HK-2 (cell line): Measurements from ENCODE around the gene VPS13D.

Source experiments
- DNase-seq: peaks from one replicate; pipeline ENCODE4 v3.0.0-alpha.2; 2018; ENCODE audit not compliant: unreplicated experiment

Gene VPS13D

DNA sequence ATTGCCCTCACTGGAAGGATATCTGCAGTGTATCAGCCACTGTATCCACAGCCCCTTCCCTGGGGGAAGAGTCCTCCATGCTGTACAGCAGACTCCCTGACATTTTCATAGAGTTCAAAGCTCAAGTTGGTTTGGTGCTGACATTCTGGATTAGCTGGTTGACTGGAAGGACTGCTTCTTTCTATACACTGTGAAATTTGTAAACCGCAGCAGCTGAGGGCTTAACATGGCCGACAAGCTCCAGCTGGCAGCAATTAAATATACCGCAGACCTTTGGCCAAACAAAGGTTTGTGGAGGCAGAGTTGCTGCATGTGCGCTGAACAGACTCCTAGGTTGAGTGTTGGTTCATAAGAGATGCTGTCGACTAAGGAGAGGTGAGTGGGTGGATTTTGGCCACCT lies 261.8 kb downstream of the VPS13D start:
- no peak for DNase-seq

DNA sequence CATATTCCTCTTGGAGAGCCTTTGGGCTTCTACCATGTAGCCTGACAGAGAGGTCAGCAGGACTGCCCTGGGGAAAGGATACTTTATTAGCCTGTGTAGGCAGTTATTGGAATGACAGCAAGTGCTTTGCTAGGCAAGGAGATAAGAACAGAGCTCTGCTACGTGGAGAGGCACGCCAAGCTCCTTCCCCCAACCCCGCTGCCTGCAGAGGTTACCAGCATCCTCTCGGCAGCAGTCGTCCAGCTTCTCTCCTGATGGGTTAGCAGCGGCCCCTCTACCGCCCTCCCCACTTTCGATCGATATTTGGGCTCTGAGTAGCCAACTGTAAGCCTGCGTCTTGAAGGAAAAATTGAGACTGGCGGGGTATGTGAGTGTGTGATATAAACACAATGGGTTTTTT lies 265.9 kb downstream of the VPS13D start:
- no peak for DNase-seq

DNA sequence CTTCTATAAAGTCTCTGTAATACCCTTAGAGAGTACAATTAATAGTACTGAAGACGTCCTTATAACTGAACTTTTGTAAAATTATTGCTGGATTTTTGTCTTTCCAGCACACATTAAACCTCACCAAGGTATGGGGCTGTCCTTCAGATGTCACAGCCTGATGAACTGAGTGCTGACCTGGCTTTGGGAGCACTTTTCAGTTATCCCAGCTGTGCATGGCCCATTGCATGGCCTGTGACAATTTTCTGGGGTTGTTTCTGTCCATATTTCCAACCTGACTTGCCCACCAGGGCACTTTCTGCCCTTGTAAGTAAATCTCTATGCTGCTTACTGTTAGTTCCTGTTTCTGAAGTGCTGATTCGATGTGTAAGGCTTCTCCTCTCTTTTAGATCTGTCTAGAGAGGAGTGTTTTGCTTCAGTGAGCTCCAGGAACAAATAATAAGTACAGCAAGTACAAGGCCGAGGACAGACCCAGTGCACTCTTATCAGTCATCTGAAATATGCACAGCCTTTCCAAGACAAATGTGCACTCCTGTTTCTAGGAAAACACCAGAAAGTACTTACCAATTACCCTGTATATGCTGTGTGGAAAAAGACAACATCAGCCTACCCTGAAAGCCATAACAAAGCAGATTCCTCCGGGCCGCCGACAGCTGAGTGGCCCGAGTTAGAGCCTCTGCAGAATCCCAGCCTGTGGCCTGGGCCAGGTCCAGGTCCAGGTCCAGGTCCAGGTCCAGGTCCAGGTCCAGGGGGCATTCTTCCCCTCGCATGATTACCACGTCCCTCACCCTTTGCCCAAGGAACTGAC lies 266.5 kb downstream of the VPS13D start:
- DNase-seq = no peak

DNA sequence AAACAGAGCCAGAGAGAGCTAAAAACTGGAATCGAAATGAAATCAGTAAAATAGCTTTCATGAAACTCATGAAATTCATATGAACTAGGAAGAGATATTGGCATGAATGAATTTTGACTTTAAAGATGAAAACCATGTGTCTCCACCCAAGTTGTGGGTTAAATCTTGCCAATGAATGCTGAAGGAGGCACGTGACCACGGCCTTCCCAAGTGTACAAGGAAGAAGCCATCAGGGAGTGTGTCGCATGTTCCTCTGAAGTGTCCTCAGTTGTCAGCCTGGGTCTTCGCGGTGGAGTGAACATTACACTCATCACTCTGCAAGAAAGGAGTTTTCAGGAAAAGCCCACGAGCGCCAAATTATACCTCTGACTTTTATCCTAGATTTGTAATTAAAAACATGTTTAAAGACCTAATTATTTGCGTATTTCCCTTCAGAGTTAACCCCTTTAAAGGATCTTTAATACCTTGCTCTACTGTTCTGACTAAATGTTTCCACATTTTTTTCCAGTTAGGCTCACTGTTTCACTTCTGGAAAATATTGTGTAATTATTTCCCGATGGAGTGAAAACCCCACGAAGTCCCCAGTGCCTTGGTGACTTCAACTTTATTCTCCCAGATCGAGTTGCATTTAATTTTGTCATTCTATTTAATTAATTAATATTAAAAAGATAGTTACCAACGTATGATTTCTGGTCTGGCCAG lies 269.9 kb downstream of the VPS13D start:
- no peak for DNase-seq

DNA sequence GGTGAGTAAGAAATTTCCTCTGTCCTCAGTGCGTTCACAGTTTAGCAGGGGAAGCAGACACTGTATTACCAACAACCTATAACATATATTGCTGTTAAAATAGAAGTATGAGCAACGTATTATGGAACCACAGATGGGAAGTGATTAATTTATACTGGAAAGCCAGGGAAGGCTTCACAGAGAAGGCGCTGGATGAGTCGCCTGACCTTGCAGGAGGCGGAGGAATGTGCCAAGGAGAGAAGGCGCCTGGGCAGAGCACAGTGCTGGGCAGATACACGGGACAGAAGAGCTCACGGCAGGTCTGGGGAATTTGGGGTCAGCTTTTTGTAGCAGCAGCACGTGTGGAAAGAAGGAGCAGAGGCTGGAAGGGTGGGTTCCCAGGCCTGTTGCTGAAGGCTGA lies 271.8 kb downstream of the VPS13D start:
- DNase-seq = peak; percentile 11

DNA sequence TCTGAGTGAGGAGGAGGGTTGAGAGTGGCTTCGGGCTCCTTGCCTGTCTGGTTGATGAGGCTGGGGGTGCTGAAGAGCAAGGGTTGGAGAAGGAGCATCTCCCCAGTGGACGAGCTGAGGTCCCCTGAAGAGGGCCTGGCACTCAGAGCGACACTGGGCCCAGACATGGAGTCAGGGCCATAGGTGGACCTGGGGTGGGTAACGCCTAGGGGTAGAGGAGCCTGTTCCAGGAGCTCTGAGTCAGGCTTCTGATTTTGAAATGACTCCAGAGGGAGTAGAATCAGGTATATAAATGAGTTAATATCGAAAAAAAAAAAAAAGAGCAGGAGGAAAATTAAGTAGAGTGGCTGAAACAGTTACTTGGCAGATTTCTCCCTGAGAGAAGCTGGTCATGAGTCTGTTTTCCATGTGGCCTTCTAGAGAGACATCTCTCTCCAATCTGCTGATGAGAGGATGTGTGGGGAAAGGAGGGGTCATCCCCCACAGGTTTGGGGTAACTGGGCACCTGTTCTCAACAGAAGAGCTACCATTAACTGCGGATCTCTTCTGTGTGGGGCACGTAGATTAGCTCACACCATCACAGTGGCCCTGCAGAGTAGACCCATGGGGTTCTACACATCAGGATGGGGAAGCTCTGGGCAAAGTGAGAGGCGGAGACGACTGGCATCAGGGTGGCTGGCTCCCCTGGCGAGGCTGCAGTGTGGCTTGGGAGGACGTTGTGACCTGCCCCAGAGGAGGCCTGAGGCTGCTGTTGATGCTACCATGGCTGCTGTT lies 272.7 kb downstream of the VPS13D start:
- no peak for DNase-seq

DNA sequence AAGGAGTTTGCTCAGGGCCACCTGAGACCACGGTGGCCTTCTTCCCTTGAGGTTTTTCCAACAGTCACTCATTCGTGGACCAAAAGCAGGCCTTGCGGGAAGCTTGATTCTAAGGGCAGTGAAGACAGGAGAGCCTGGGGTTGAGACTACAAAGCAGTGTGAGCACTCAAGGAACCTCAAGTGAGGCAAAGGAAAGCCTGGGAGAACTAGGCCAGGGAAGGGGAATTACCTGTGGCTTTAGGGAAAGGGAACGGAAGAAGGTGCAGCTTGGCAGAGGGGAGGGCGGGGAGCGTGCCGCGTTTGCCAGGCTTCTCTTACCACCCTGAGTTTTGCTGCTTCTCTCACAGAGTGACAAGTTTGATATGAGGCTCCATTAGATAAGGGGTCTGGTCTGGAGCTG lies 273.9 kb downstream of the VPS13D start:
- no peak for DNase-seq

DNA sequence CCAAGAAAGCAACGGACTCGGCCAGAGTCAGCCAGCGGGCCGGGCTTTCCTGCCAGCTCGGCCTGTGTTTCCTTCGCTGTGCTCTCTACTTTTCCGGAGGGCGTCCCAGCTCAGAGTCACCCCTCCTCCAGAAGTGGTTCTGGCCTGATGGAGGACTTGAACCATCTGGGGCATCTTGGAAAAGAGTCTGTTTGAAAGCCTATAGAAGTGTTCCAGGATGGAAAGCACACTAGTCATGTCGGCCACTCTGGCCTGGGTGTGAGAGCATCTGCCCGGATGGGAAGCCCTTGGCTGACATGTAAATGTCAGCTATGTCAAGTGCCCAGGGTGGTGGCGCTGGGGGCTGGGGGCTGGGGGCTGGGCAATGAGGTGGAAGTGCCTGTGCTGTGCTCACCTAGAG lies 274.8 kb downstream of the VPS13D start:
- DNase-seq = no peak

DNA sequence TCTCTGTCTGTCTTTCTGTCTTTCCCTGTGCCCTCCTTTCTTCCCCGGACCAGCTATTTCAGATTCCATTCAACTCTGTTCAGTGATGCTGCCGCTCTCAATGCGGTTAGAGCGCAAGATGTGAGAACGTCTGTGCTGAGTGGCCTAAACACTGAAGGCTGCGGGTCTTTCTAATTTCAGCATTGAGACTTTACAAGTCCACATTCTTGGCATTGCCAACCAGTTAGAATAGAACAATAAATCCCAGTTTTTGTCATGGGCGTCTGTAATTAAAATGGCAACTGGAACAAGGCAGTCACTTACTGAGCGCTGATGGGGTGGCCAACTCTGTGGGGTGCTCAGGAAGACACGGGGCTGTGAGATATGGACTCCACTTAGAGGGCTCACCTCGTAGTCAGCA lies 275.4 kb downstream of the VPS13D start:
- no peak for DNase-seq

DNA sequence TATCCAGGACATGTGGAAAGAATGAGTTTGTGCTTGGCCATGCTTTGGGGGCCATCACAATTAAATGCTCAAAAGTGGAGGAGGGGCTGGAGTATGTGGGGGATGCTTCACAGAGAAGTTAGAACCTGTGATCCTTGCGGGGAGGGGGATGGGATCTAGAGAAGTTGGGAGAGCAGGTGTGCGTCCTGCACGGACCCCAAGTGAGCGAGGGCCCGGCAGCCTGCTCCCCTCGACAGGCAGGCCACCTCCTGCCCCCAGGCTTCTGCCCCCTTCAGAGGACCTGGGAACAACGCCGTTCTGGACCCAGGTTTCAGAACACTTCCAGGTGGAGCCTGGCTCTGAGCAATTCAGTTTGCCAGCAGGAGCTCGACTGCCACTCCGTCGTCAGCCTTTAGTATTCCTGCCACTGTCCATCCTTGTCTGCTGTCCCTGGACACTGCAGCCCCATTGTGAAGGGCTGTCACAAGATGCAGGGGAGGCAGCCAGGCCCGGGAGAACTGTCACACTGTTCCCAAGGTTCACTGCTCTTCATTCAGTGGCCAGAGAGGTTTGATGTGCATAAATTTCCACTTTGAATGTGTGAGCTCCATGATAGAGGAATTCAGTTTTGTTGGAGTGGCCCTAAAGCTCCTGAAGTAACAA lies 275.9 kb downstream of the VPS13D start:
- no peak for DNase-seq

DNA sequence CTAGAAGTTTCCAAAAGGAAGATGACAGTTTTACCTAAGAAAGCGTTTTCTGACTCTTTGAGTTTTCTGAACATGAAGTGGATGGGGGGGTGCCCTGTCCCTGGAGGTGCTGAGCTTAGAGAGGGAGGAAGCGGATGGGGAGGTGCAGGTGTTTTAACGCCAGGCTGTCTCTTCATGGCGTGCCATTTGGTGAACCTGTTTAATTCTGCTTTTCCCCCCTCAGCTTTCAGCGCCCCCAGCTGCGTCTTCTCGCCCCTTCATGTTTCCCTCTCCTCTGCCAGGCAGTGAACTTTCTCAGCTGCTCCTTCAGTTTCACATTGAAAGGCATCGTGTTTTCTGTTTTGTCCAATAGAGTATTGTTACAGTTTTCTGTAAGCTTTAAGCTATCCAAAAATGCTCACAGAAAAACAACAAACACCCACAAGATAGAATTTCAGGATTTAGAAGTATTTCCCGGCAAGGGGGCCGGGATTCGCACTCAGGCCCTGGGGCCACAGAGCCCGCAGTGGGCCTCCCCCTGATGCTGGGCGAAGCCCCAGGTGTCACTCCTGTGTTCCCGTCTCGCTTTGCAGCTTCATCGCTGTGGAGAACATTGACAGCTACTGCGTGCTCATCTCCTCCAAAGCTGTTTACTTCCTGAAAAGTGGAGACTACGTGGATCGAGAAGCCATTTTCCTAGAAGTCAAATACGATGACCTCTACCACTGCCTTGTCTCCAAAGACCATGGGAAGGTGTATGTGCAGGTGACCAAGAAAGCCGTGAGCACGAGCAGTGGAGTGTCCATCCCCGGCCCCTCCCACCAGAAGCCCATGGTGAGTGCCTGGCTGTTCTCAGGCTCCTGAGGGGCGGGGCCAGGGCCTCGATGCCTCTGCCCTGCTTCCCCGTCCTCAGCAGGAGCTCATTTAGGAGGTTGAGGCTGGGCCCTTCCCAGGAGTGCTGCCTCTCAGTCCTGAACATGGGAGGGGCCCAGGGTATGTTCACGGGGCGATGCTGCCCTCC lies 276.8 kb downstream of the VPS13D start:
- DNase-seq = no peak

DNA sequence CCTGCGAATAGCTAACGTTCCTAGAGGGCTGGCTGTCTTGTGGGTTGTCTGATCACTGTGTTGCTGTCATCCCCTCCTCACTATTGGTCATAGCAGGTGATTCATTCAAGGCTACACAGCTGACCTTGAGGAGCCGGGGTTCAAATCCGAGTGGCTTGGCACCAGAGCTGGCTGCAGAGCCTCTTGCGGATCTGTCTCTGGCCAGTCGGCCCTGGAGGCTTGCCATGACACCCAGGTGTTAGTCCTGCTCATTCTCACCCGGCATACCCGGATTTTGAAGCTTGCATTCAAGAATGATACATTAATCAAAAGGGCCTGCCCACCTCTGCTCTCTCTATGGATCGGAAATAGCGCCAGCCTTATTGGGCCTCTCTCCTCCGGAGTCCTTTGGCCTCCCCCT lies 277.8 kb downstream of the VPS13D start:
- DNase-seq = no peak

DNA sequence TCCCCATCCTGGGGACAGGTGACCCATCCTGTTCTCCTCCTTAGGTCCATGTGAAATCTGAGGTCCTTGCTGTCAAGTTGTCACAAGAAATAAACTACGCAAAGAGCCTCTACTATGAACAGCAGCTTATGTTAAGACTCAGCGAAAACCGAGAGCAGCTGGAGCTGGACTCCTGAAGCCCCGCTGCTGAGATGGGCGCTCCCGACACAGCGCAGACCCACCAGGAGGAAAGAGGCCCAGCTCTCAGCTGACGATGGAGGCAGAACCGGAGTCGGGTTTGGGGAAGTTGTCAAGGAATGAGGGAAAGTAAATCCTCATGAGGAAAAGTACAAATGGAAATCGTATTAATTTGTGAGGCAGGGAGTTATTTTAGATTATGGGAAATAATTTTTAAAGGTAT lies 279.0 kb downstream of the VPS13D start:
- DNase-seq = no peak

DNA sequence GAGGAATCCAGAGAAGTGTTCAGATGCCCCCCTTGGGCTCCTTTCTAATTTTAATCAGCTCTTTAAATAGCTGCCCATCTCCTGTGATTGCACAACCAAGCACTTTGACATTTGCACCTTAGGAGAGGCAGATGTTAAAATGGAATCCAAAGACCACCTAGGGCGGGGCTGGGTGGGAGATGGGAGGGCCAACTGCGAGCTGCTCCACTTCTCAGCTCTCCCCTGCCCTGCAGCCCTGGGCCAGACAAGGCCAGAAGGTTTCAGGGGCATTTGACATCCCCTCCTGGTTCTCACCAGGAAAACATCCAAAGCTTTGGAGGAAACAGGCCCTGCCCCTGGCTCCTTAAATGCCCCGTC lies 281.3 kb downstream of the VPS13D start:
- DNase-seq = no peak

DNA sequence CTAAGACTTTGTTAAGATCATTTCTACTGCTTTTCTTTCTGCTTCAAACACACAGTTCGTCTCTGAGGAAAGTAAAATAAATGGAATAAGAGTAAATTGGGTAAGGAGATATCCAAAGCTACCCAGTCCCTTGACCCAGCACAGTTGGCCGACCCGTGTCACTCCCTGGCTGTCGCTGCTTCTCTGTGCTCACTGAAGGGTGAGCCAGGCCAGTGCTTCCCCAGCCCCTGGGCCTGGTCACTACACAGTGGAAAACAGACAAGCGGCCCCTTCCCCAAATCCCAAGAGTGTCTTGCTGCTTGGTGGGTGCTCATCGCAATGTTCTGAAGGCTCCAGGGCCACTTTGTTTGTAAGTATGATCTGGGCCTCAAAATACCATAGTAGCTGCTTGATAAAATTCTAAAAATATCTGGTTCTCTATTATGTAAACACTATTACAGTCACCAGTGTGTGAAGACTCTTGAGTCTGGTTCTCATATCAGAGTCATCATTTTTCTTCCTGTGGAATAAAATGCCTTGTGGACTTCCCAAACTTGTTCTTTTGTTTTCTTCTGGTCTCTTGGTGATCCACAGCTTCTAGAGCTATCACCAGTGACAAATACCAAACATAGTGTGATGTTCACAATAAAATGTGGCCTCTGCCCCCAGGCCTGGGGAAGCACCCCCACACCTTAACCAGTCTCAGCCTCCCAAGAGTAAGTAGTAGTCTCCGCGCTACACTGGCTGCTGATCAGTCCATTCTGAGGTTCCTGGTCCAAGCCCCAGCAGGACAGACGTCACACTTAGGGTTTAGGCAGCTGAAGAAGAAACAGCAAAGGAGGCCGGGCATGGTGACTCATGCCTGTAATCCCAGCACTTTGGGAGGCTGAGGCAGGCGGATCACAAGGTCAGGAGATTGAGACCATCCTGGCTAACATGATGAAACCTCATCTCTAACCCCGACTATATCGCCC lies 282.0 kb downstream of the VPS13D start:
- DNase-seq = no peak

DNA sequence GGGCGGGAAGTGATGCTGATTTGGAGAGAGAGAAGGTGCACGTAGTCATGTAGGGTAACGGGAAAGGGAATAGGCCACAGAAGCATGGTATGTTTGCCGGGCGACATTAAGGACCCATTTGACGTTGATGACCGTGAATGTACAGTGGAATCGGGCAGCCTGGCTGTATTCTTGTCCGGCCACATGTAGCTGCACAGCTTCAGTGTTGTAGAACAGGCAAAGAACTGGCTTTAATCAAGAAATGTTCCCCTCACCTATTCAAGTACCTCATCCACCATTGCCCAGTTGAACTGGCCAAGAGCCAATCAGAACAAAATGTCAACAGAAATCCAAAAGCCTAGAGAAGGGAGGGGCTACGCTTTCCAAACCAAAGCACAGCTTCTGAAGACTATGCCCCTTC lies 283.4 kb downstream of the VPS13D start:
- DNase-seq = no peak

DNA sequence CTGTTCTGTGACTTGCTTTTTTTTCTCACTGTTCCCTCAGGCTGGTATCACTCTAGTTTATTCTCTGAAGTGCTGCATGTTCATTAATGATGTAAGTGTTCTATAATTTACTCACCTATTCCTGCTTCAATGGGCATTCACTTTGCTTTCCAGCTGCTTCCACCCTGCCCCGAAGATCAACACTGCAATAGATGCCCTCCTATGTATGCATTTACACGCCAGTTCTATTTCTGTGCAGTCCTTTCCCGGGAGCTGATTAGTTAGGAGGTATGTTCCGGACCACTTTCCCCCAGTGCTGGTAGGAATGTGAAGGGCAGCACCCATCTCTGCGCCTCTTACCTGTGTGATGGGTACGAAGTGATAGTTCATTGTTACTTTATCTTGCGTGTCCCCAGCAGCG lies 284.8 kb downstream of the VPS13D start:
- no peak for DNase-seq

DNA sequence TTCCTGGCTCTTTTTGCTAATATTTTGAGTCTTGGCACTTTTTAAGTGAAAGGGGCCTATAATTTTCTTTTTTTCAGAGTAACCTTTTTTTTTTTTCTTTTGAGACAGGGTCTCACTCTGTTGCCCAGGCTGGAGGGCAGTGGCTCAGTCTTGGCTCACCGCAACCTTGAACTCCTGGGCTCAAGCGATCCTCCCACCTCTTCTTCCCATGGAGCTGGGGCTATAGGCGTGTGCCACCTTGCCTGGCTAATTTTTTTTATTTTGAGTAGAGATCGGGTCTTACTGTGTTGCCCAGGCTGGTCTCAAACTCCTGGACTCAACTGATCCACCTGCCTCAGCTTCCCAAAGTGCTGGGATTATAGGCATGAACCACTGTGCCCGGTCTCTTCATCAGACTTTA lies 285.4 kb downstream of the VPS13D start:
- no peak for DNase-seq

DNA sequence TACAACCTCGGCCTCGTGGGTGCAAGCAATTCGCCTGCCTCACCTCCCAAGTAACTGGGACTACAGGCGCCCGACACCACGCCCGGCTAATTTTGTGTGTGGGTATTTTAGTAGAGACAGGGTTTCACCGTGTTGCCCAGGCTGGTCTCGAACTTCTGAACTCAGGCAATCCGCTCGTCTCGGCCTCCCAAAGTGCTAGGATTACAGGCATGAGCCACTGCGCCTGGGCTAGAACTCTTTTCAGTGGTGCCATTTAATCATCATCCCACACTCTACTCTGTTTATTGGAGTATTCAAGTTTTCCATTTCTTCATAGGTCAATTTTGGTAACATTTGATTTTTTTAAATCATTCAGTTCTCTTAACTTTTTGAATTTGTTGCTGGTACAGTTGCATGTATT lies 286.9 kb downstream of the VPS13D start:
- no peak for DNase-seq
